Stomach (tissue), 4 donors: Measurements from ENCODE around the gene SLC16A5.
"Not testable (repeated sequence)": the region's sequence is repeated elsewhere in the genome, so short reads cannot be mapped to it uniquely, and the experiment has no call there.

Experiments
- CTCF ChIP-seq, 7 experiments: fragments of 450-650 bp in 4 of 7; fragments of 200-600 bp in 3 of 7; sonication (generic) in 3 of 7; IDR thresholded peaks; one replicate each; pipeline ENCODE4 v1.5.1; 2016 to 2019; ENCODE audit warnings: antibody characterized with exemption in 7 of 7, control low read depth in 2 of 7, mild to moderate bottlenecking in 1 of 7
- EP300 ChIP-seq: sonication (generic); formaldehyde crosslinking; IDR thresholded peaks from one replicate; pipeline ENCODE4 v1.6.1; 2017; ENCODE audit warnings: antibody characterized with exemption
- POLR2A ChIP-seq, 4 donors: fragments of 450-650 bp; IDR thresholded peaks; one replicate each; pipeline ENCODE4 v1.6.1; 2016; ENCODE audit warnings: antibody characterized with exemption in 4 of 4, control low read depth in 2 of 4, mild to moderate bottlenecking in 1 of 4, moderate library complexity in 1 of 4

GRCh38 chr17:75072909-75073308, 14.8 kb upstream of the SLC16A5 start:
- TF ChIP-seq CTCF (IDR thresholded peaks at IDR 0.05); EP300; POLR2A (IDR thresholded peaks at IDR 0.05): not testable (repeated sequence)
